ENCODE results near the gene MPRIP.
"Not testable (repeated sequence)": the region's sequence is repeated elsewhere in the genome, so short reads cannot be mapped to it uniquely, and the experiment has no call there.

MPRIP gene

GRCh38 chr17:17153709-17154108, 111.5 kb downstream of the MPRIP start:
- DNase-seq: no peak

DNA sequence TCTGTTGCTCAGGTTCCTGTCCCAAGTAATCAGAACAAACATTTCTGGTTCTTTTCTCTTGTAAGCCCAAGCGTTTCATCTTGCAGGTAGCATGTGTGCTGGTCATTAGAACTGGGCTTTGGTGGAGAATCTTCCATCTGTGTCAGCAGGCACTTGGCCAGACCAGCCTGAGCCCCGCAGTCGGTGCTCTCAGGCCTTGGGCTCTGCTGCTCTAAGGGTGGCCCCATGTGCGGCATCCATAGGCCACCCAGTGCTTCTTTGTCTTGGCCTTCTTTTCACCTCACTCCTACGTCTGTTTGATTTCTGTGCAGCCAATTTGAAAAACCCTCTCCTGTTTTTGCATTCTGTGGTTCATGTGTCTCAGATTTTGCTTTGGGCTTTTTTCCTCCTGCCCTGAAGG, 112.3 kb downstream of the MPRIP start:
- no peak for DNase-seq

GRCh38 chr17:17154981-17155380, 112.7 kb downstream of the MPRIP start:
- no peak for DNase-seq

- DNase-seq: no peak
Observed at GRCh38 chr17:17155568-17155967, 113.3 kb downstream of the MPRIP start.

GRCh38 chr17:17156107-17156506, 113.8 kb downstream of the MPRIP start:
- DNase-seq: peak; percentile 65

GRCh38 chr17:17156511-17156910, 114.3 kb downstream of the MPRIP start:
- DNase-seq: no peak

DNA sequence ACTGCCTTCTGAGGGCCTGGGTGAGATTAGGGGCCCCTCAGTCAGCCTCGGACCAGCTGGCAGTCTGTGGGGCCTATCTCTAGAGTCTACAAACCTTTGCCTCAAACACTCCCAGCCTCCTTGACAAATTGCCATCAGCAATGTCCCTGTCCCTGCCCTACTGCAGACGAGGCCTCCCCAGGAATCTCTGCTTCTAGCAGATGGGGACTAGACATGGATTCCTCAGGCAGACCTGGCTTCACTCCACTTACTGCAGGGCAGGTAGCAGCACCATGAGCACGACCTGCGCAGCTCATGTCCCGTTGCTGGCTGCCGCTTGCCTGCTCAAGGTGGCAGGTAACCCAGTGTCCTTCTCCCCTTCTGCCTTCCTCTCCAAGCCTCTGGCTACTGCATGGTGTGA, 114.8 kb downstream of the MPRIP start:
- no peak for DNase-seq

DNA sequence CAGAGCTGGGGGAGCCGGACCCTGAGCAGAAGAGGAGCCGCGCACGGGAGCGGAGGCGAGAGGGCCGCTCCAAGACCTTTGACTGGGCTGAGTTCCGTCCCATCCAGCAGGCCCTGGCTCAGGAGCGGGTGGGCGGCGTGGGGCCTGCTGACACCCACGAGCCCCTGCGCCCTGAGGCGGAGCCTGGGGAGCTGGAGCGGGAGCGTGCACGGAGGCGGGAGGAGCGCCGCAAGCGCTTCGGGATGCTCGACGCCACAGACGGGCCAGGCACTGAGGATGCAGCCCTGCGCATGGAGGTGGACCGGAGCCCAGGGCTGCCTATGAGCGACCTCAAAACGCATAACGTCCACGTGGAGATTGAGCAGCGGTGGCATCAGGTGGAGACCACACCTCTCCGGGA, 116.2 kb downstream of the MPRIP start:
- DNase-seq: not testable (repeated sequence)

GRCh38 chr17:17159571-17159970, 117.3 kb downstream of the MPRIP start:
- DNase-seq: no peak

DNA sequence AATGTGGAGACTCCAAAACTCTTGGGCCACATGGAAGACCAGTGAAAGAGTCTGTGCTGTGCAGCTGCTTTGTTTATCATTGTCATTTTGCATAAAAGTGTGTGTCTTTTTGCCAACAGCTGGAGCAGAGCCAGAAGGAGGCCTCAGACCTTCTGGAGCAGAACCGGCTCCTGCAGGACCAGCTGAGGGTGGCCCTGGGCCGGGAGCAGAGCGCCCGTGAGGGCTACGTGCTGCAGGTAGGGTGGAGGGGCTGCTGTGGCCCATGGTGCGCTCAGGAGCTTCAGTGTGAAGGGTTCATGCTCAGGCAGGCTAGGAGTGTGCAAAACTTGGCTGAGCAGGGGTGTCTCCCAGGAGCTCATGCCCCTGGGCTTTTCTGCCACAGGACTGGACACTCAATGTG, 118.9 kb downstream of the MPRIP start:
- DNase-seq: no peak

GRCh38 chr17:17161759-17162158, 119.5 kb downstream of the MPRIP start:
- no peak for DNase-seq

DNA sequence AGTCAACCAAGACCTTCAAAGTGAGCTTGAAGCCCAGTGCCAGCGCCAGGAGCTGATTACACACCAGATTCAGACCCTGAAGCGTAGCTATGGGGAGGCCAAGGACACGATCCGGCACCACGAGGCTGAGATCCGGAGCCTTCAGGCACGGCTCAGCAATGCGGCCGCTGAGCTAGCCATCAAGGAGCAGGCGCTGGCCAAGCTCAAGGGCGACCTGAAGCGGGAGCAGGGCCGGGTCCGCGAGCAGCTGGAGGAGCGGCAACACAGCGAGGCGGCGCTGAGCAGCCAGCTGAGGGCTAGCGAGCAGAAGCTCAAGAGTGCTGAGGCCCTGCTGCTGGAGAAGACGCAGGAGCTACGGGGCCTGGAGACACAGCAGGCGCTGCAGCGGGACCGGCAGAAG, 121.9 kb downstream of the MPRIP start:
- DNase-seq: no peak

GRCh38 chr17:17164676-17165075, 122.4 kb downstream of the MPRIP start:
- DNase-seq: no peak

DNA sequence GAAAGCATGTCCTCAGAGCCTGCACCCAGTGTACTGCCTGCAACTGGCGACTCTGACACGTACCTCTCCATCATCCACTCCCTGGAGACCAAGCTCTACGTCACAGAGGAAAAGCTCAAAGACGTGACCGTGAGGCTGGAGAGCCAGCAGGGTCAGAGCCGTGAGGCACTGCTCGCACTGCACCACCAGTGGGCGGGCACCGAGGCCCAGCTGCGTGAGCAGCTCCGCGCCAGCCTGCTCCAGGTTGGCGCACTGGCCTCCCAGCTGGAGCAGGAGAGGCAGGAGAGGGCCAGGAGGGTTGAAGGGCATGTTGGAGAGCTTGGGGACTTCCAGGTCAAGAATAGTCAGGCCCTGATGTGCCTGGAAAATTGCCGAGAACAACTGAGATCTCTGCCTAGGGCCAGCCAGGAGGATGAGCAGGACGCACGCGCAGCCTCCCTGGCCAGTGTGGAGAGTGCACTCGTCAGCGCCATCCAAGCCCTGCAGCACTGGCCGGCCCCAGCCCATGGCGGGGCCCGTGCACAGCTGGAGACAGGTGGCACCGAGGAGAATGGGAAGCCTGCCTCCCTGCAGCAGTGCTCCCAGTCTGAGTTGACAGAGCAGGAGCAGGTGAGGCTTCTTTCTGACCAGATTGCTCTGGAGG, 123.5 kb downstream of the MPRIP start:
- no peak for DNase-seq

DNA sequence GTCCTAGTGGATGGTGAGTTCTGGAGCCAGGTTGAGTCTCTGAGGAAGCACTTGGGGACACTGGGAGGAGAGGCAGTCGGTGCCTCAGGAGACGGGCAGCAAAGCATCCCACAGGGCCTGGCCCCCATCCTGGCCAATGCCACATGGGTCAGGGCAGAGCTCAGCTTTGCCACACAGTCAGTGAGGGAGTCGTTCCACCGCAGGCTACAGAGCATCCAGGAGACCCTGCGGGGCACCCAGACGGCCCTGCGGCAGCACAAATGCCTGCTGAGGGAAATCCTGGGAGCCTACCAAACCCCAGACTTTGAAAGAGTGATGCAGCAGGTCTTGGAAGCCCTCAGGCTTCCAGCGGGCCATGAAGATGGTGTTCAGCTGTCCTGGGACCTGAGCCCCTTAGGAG, 124.2 kb downstream of the MPRIP start:
- DNase-seq: no peak

DNA sequence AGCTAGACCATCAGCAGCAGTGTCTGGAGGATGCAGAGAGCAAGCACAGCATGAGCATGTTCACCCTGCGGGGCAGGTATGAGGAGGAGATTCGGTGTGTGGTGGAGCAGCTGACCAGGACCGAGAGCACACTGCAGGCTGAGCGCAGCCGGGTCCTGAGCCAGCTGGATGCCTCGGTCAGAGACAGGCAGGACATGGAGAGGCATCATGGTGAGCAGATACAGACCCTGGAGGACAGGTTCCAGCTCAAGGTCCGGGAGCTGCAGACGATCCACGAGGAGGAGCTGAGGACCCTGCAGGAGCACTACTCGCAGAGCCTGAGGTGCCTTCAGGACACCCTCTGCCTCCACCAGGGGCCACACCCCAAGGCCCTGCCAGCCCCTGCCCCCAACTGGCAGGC, 125.1 kb downstream of the MPRIP start:
- no peak for DNase-seq

- no peak for DNase-seq
Observed at GRCh38 chr17:17167986-17168385, 125.7 kb downstream of the MPRIP start.

DNA sequence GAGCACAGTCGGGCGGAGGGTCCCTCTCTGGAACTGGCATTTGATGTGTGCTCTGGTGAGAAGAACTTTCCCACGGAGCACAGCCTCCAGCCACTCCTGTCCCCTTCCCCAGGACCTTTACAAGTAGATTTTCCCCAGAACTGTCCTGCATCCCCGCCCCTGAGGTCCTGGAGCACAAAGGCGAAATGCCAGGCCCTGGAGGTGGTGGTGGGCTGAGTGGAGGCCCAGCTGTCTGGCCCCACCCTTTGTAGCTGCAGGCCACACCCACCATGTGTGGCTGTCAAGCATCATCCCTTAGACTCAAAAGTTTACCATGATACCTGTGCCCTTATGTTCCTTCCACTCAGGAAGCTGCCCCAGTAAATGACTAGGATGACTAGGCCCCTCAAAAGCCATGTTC, 126.1 kb downstream of the MPRIP start:
- DNase-seq: no peak

DNA sequence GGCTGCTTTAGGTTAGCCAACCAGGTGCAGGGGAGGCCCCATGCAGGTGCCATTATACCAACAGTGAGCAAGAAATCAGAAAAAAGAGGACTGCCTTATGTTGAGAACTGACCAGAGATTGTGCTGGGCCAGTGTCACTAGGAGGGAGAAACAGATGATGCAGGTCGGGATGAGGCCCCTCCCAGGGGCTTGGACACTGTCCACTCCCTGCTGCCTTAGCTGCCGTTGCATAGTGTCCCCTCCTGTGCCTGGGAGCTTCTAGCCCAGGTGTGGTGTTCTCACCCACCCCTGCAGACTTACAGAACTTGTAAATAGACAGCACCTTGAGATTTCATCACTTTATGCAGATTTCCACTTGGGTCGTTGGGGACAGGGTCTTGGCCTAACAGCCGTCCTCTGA, 127.1 kb downstream of the MPRIP start:
- DNase-seq: no peak

DNA sequence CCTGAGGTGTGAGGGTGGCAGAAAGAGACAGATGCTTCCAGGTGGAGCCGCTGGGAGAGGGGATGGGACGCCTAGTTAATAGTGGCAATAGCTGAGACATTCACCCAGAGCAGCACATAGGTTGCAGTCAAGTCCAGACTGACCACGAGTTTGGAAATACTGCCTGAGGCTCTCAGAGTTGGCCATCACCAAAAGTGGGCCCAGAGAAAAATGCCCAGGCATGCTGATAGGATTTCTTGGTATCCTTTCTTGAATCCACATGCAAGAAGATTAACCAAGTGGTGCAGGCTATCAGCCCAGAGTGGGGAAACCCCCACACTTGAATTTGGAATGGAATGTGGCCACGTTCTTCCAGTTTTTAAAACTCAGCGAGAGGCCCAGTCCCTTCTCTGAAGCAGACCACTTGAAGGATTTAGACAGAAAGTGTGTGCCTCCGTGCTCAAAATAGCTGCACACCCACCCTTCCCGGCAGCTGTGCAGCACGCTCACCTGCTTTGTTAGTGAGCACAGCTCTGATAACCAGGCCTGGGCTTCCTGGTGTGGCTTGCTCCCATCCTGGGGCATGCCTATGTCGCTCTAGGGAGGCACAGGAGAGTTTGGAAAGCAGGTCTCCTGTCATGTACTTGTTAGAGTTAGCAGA, 128.2 kb downstream of the MPRIP start:
- no peak for DNase-seq

DNA sequence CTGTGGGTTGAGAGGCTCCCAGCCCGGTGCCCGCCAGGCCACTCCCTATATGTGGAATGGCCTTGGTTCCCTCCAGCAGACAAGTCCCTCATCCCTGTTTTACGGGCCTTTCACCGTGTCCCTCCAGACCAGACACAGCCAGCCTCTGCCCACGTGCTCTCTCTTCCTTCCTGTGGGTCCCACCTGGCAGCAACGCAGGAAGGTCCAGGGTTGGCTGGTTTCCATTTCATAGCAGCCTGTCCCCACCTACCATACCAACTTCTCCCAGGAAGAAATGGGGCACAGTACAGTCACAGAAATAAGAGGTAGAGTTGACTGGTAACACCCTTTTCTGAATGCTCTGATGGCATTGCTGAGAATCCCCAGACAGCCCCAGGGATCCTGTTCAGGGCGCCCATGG, 128.9 kb downstream of the MPRIP start:
- DNase-seq: no peak

- no peak for DNase-seq
Observed at GRCh38 chr17:17172001-17172939, 130.0 kb downstream of the MPRIP start.

DNA sequence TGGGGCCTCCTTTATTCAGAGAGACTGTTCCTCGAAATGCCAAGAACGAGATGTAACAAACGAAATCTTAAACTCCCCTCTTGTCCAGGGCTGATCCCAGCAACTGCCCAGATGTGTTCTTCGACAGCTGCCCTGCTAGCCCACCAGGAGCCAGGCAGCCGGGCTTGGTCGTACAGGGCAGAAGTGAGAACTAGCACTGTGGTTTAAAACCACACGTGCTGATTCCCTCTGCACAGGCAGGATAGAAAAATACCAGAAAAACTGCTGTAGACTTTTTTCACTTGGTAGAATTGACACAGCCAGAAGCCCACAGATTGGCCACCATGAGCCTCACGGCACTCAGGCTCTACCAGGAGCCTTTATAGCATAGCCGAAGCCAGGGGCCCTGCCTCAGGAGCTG, 130.7 kb downstream of the MPRIP start:
- DNase-seq: no peak

- DNase-seq: no peak
Observed at GRCh38 chr17:17173921-17174320, 131.7 kb downstream of the MPRIP start.

Data from NCI-H2171 (cell line).